HG03280 (cell line): Measurements from ENCODE around the gene MB21D2.

Experiments
- ATAC-seq: cut with Tn5 transposase; IDR thresholded peaks from one replicate; pipeline ENCODE4 v1.9.1; 2021; ENCODE audit warnings: mild to moderate bottlenecking, moderate library complexity; ENCODE audit not compliant: unreplicated experiment

MB21D2 gene

GRCh38 chr3:192927016-192927415, 9.4 kb upstream of the MB21D2 start:
- no peak for ATAC-seq

DNA sequence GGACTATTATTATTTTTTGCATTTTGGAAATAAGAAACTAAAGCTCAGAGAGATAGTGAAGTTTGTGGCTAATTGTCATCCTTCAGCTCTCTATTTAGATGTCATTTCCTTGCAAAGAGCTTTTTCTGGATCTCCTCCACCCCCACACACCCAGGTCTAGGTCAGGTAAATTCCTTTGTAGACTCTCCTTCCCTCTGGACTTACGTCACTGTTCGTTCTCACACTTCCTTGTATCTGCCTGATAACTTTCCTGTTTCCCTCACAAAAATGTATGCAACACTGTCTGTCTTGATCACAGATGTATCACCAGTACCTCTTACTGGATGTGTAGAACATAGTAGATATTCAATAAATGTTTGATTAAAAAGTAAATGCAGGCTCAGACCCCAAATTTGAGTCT, 6.1 kb upstream of the MB21D2 start:
- ATAC-seq: no peak

- ATAC-seq: no peak
Observed at GRCh38 chr3:192921793-192922192, 4.1 kb upstream of the MB21D2 start.

GRCh38 chr3:192920411-192920810, 2.8 kb upstream of the MB21D2 start:
- no peak for ATAC-seq

- ATAC-seq: no peak
Observed at GRCh38 chr3:192919901-192920300, 2.2 kb upstream of the MB21D2 start.

- ATAC-seq: no peak
Observed at GRCh38 chr3:192918275-192918588, 576 bp upstream of the MB21D2 start.

GRCh38 chr3:192917028-192917403, 640 bp downstream of the MB21D2 start:
- peak; percentile 32 for ATAC-seq

DNA sequence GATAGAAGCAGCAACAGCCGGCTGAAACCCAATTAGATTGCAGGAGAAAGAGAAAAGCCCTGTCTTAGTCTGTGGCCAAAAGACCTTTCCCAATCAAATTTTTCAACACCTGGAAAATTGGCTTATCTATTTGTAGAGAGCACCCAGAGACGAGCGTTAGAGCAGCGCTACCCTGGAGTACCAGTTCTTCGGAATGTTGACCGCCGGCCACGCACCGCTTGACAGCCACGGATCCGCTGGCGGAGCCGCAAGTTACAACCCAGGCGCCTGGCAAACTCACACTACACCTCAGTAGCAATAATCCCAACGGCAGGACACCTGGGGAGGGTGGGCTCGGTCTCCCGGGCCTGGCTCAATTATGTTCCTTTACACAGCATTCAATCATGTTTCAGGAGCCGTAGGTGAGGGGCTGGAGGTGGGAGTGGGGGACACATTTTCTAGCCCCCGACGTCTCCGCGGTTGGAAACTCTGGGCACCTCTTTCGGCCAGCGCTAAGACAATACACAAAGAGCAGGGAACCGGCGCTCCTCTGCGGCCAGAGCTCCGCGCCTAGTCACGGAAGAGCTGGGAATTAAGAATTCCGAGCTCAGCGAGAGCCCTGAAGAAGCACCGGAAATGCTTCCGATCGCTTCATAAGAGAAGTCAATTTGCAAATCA, 1.2 kb downstream of the MB21D2 start:
- ATAC-seq: peak; percentile 8

DNA sequence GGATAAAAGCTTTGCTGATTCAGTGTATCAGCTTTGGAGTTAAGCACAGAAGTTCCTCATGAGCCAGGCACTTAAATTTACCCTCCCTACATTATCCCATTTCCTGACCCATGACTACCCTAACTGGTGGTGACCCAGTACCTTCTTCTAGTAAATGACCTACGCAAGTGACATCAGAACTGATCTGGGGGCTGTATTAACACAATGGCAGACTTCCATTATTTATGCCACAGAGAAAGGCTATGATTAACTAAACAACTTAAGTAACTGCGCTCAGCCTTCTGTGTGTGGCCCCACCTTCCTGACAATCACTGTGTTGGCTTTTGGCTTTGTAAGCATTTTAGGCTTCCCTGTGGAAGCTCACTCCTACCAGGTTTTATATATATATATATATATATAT, 1.9 kb downstream of the MB21D2 start:
- no peak for ATAC-seq

DNA sequence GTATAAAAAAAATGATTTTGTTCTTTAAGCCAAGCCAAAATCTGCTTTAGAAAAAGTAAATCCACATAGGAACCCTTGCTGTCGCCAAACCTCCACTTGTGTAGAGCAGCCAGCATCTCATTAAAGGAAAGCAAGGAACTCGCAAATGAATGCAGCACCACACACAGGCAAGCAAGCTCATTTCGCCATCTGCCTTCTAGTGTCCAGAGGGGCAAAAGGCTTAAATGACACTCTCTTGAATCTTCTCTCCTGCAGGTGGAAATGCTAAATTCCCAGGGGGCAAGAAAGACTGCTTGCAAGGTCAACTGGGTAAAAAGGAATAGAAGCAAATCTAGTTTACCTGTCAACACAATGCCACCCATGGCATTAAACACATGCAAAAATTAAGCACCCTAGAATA, 2.4 kb downstream of the MB21D2 start:
- ATAC-seq: peak; percentile 31

DNA sequence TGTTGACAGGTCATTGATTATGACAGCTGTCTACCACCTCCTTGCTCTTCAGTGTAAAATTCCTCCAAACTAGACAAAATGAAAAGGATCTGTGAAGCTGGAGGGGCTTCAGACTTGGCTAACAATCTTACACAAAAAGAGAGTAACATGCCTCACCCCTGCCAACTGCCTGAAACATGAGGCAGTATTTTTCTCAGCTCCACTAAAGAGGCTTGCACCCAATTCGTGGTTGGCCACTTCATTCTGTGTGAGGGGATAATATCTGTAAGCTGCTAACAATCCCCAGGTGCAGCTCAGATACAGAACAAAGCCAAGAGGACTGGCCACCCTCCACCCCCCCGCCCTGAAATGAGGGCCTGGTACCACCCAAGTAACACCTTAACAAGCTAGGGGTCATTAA, 2.8 kb downstream of the MB21D2 start:
- ATAC-seq: peak; percentile 0

DNA sequence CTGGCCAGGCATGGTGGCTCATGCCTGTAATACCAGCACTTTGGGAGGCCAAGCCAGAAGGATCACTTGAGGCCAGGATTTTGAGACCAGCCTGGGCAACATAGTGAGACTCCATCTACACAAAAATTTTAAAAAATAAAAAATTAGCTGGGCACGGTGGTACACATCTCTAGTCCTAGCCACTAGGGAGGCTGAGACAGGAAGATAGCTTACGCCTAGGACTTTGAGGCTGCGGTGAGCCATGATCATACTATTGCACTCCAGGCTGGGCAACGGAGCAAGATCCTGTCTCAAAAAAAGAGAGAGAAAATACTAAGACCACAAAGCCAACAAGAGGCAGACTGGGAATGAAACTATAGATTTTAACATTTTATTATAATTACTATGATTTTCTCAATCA, 4.1 kb downstream of the MB21D2 start:
- ATAC-seq: no peak

GRCh38 chr3:192911293-192911692, 6.4 kb downstream of the MB21D2 start:
- ATAC-seq: no peak

GRCh38 chr3:192907784-192908183, 9.9 kb downstream of the MB21D2 start:
- ATAC-seq: no peak

DNA sequence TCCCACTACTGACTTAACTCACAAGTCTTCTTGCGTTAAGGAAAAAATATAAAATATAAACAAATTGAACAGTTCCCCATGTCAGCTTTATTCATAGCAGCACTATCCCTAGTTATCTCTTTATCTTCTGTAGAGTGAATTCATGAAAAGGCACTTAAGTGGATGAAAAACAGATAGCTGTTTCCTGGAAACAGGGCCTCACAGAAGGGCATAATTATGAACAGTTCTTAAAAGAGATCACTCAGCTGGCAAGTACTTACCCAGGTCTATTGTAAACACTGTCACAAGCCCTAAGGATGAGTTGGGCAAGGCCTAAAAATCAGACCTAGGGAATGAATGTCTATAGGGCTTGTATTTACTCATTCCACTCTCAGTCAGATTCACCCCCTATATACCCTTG, 10.7 kb downstream of the MB21D2 start:
- no peak for ATAC-seq

DNA sequence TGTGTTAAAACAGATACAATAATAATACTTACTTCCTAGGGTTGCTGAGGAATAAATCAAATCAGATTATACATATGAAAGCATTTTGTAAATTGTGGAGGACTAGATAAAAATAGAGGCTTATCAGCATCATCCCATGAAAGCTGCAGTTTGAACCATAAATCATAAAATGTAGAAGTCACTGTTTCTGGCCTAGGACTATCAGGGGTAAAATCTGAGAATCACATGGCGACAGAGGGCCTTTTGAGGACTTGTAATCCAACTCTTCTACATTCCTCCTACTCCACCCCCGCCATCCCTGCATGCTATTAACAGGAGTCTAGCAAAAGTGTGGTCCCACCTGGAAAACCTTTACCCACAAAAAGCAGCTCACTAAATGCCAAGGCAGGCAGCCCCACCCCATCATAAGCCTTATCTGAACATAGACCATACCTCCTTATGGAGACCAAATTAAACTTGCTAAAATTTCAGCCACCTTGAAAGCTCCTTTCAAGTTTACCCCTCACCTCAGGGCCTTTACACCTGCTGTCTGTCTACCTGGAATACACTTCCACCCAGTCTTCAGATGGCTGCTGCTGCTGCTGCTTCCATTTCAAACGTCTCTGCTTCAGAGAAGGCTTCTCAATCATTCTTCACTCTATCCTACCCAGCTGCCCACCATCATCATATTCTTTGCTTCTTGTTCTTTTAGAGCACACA, 11.5 kb downstream of the MB21D2 start:
- ATAC-seq: no peak

DNA sequence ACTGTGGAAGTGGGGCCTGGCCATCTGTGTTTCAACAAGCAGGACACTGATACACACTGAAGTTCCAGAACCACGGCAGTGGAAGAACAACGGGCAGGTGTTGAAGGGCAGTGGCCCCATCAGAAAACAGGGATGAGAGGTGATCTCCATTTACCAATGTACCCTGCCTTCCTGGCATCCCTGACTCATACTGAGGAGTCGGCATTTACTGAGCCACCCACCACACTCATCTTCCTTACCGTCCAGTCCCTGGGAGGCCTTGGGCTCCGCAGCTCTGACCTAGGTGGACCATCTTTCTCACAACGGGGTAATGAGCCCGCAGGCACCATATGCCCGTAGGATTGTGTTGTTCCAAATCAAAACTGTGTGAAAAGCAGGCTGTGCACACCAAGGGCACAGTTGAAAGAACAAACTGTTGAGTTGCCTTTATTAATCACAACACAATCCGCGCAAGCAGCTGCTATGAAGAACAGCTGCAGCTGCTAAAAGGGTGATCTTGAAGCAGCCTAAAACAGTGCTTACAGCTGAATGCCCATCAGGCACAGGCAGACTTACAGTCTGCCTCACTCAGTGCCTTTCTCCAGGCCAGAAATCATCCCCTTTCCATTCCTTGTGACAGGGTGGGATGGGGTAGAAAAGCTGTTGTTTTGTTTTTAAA, 12.9 kb downstream of the MB21D2 start:
- no peak for ATAC-seq

DNA sequence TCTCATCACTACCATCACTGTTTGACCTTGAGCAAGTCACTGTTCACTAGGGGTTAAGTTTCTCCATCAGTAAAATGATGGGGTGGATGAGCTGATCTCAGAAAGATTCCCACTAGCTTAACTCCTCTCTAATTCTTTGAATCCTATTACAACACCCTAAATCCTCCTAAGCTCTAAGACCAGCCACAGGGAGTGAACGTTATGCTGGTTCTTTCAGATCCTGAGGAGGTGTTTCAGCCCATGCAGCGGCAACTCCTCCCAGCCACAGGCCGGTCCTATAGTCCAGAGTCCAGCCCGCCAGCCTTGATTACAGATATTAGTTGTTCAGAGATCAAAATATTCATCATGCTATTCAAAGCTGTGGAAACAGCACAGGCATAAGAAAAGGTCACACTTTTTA, 15.1 kb downstream of the MB21D2 start:
- no peak for ATAC-seq

- no peak for ATAC-seq
Observed at GRCh38 chr3:192901435-192901834, 16.2 kb downstream of the MB21D2 start.

DNA sequence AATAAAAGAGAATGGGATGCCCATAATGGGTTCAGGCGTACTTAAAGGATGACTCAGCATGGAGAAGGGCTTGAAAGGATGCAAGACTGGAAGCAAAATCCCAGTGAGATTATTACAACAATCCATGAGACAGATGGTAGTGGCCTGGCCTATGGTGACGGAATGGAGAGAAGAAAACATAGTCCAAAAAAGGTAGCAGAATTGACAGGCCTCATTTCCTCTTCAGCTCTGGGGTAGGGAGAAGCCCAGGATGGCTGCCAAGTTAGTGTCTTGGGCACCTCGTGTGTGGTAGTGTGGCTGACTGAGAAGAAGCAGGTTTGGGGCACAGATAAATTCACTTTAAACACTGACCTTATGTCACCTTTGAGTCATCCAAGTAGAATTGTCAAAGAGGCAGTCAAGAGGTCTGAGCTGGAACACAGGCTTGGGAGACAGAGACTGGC, 18.1 kb downstream of the MB21D2 start:
- no peak for ATAC-seq

GRCh38 chr3:192897005-192897404, 20.7 kb downstream of the MB21D2 start:
- no peak for ATAC-seq

- ATAC-seq: no peak
Observed at GRCh38 chr3:192896208-192896607, 21.4 kb downstream of the MB21D2 start.
